ENCODE results near the gene CDH12. TPM values are rescaled to one million over a fixed set of nuclear protein-coding genes. Genes with fewer than 3 reads are reported as not detected.
"Not testable (repeated sequence)": the region's sequence is repeated elsewhere in the genome, so short reads cannot be mapped to it uniquely, and the experiment has no call there.

CDH12 gene
- total RNA-seq = not detected

DNA sequence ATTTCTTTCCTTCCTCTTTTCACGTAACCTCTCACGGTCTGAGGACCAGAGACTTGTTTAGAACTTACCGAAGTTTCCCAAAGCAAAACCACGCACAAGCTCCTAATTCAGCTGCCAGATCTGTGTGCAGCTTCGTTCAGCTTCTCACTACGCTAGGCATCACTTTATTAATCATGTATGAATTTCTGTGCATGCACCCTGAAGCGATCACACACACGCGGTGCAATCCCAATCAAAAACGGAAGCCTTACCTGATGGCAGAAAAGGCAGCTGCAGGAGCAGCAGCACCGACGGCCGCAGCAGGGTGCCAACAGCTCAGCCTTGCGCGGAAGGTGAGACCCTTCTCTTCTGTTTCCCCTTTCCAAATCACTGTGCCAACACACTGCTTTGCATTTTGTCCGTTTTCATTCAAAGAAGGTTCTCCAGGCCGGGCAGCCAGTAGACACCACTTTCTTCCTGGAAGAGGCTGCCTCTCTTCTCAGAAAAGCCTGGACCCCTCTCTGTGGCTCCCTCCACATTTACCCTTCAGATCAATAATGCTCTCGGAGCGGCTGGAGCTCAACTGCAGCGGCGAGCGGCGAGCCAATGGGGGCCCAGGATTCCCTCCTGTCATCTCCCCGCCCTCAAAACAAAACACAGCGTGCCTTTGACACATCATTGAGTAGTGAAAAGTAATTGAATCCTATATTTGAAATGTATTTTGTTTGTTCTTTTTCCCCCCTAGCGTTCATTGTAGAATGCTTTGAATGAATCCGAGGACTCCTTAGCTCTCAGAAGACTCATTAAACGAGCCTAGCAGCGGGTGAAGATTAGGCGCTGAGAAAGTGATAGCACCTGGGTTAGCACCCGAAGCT is at the start of gene CDH12:
TSS of gene CDH12 (minus strand) at position 538 of the 854 bp plus-strand sequence.
- Mint-ChIP-seq H3K4me3 (peak within 1 kb of the TSS; percentile 56), H3K36me3 (no peaks in the 10 kb centered on the region), H3K4me1 (peaks cover 5% of the 10 kb centered on the region), H3K27ac (peak within 1 kb of the TSS; percentile 38), H3K27me3 (peaks cover 5% of the 10 kb centered on the region), H3K9me3 (no peaks in the 10 kb centered on the region)
- POLR2A ChIA-PET = no interaction called here
- ATAC-seq (ENCODE audit: low read depth) (no peak), DNase-seq (no peak)

DNA sequence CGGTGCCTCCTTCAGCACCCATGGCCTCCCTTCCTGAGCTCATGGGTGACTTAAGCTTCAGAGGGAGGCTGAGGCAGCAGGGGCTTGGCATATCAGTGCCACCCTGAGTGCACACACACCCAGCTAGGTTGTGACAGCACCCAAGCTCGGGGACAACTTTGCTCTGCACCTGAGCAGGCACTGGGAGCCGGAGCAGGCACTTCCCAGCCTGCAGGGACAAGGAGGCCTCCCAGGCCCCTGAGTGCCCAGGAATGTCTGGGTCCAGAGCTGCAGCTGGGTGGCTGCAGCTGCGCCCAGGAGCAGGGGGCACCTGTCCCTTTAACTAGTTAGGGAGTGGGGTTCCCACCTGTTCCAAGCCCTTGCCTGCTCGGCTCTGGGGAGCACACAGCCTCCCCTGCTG is 48.7 kb upstream of the CDH12 start:
- Mint-ChIP-seq H3K4me1 (no peaks in the 10 kb centered on the region), H3K27ac (no peak overlapping the region), H3K4me3 (no peak overlapping the region), H3K9me3 (no peaks in the 10 kb centered on the region), H3K36me3 (no peaks in the 10 kb centered on the region), H3K27me3 (no peaks in the 10 kb centered on the region)
- ATAC-seq (ENCODE audit: low read depth) = no peak
- POLR2A ChIA-PET = no interaction called here
- no peak for DNase-seq

DNA sequence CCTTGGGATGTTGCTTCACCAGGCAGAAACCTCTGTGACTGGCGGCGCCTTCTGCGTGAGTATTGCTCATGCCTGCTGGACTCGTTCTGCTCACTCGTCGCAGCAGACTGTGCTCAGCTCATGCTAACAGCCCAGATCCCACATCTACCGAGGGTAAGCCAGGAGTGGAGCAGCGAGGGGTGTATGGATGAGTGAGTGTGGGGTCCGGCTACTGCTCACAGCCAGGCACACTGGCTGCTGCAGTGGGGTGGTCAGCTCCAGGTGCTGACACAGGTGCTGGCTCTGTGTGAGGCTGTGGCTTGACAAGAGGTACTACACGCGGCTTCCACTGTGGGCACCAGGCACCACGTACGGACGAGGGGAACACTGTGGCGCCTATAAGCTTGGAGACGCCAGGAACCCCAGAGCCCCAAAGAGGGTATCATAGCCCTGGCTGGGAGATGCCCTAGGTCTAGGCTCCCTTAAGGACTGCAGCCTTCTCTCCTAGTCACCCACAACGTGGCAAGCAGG is 47.7 kb upstream of the CDH12 start:
- POLR2A ChIA-PET = no interaction called here
- H3K4me1 Mint-ChIP-seq = no peaks in the 10 kb centered on the region
- ATAC-seq (ENCODE audit: low read depth) (no peak), DNase-seq (no peak)
- peaks cover 2% of the 10 kb centered on the region for H3K9me3 Mint-ChIP-seq
- H3K27ac Mint-ChIP-seq = no peak overlapping the region
- no peaks in the 10 kb centered on the region for H3K27me3 Mint-ChIP-seq
- no peaks in the 10 kb centered on the region for H3K36me3 Mint-ChIP-seq
- H3K4me3 Mint-ChIP-seq = no peak overlapping the region

DNA sequence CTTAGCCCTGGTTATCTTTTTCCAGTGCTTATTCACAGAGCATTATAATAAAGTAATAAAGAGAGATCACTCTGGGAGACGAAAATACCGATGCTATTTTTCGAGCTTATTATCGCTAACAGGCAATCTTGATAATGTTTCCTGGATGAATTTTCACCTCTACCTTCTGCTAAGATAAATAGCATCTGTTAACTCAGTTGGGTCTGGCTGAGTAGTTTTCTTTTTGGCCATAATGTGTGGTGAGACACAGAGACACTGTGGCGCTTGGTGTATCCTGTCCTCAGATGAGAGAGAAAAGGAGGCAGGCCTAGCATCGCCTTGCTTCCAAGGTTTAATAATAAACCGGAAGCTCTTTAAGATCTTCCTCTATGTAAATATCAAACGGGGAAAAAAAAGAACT is 46.2 kb upstream of the CDH12 start:
- DNase-seq = no peak
- Mint-ChIP-seq H3K27me3 (no peaks in the 10 kb centered on the region), H3K4me1 (no peaks in the 10 kb centered on the region), H3K4me3 (no peak overlapping the region), H3K9me3 (peaks cover 2% of the 10 kb centered on the region), H3K27ac (no peak overlapping the region), H3K36me3 (no peaks in the 10 kb centered on the region)
- no peak for ATAC-seq (ENCODE audit: low read depth)
- POLR2A ChIA-PET = no interaction called here

DNA sequence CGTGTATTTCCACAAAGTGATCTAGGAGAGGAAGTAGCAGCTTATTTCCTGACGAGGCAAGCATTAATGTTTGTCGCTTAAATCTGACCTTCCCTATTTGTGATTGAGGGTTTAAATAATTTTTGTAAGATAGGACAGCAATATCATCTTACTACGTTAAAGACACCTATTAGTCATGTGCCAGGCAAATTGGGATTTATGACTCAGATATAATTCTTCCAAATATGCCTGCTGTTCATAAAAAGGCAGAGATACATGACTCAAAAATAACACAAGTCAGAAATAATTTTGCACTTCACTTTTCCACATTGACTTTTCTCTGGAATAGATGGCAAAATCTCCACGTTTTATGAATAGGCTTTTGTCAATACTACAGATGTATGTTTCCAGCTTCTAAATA is 43.0 kb upstream of the CDH12 start:
- POLR2A ChIA-PET = no interaction called here

DNA sequence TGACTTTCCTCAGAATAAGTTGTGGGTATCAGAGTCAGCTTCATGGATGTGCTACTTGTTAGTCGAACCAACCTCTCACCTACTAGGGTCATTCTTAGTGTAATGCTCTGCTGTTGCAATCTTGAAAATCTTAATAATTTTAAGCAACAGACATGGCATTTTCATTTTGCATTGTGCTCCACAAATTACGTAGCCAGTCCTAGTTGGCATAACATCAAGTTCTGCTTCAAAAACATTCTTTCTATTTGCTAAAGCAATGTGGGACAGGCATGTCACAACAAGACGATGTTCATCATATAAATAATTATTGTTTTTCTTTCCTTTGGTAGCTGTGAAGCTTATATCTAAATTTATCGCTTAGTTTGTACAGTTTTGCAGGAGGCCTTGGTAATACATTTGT is 39.3 kb upstream of the CDH12 start:
- peaks cover 2% of the 10 kb centered on the region for H3K9me3 Mint-ChIP-seq
- ATAC-seq (ENCODE audit: low read depth) = no peak
- POLR2A ChIA-PET = no interaction called here

More for the DNA sequence above, 43.0 kb upstream of the CDH12 start:
- no peak for ATAC-seq (ENCODE audit: low read depth)
- H3K27me3 Mint-ChIP-seq = no peaks in the 10 kb centered on the region
- H3K9me3 Mint-ChIP-seq = peaks cover 2% of the 10 kb centered on the region
- H3K36me3 Mint-ChIP-seq = no peaks in the 10 kb centered on the region
- DNase-seq = no peak
- no peak overlapping the region for H3K4me3 Mint-ChIP-seq
- H3K27ac Mint-ChIP-seq = no peak overlapping the region
- H3K4me1 Mint-ChIP-seq = no peaks in the 10 kb centered on the region

DNA sequence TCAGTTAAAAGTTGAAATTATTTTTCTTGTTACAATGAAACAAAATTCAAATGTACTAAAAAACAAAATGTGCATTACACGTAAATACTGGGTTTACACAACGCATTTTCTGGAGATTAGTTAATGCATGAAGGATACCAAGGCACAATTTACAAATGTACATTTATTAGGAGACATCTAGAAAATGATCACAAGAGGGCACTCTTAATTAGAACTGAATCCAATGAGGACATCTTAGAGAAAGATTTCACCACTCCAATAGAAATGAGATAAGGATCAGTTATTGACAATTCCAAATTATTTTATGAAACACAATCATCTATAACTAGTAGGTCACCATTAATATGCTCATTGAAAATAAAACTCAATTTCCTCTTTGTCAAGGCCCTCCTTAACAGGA is 36.6 kb upstream of the CDH12 start:
- H3K9me3 Mint-ChIP-seq = no peaks in the 10 kb centered on the region
- ATAC-seq (ENCODE audit: low read depth) (no peak), DNase-seq (no peak)
- no peaks in the 10 kb centered on the region for H3K27me3 Mint-ChIP-seq
- H3K4me1 Mint-ChIP-seq = no peaks in the 10 kb centered on the region
- H3K27ac Mint-ChIP-seq = no peak overlapping the region
- no peak overlapping the region for H3K4me3 Mint-ChIP-seq
- POLR2A ChIA-PET = no interaction called here
- H3K36me3 Mint-ChIP-seq = no peaks in the 10 kb centered on the region

More for the DNA sequence above, 39.3 kb upstream of the CDH12 start:
- Mint-ChIP-seq H3K27ac (no peak overlapping the region), H3K27me3 (no peaks in the 10 kb centered on the region), H3K36me3 (no peaks in the 10 kb centered on the region), H3K4me1 (no peaks in the 10 kb centered on the region), H3K4me3 (no peak overlapping the region)
- DNase-seq = no peak

DNA sequence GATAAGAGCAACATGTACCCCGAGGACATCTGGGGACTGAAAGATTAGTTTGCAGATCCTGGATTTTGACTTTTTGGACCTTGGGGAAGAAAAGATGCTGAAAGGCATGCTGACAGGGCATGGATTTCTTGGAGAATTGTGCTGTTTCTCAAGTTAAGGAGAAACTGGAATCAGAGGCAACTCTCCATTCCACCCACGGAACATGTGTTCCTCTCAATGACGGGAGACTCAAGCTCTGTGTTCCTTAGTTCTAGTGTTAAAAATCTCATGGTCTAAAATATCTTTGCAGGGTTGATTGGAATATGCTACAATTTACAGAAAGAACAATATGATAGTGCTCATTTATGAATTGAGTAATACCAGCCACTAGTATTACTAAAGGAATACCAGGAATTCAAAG is 34.4 kb upstream of the CDH12 start:
- Mint-ChIP-seq H3K4me1 (no peaks in the 10 kb centered on the region), H3K27me3 (no peaks in the 10 kb centered on the region), H3K9me3 (no peaks in the 10 kb centered on the region), H3K27ac (no peak overlapping the region), H3K36me3 (no peaks in the 10 kb centered on the region), H3K4me3 (no peak overlapping the region)
- POLR2A ChIA-PET = no interaction called here
- no peak for DNase-seq
- no peak for ATAC-seq (ENCODE audit: low read depth)

DNA sequence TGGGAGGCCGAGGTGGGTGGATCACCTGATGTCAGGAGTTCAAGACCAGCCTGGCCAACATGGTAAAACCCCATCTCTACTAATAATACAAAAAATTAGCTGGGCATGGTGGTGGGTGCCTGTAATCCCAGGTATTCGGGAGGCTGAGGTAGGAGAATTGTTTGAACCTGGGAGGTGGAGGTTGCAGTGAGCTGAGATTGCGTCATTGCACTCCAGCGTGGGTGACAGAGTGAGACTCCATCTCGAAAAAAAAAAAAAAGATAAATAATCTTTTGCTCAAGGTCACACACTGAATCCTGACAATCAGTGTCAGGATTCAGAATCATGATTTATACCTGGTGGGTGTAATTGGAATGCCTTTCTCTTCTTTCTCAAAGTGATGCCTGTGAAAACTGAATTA is 5.8 kb upstream of the CDH12 start:
- H3K27ac Mint-ChIP-seq; H3K36me3 Mint-ChIP-seq; H3K9me3 Mint-ChIP-seq; H3K27me3 Mint-ChIP-seq; H3K4me1 Mint-ChIP-seq; H3K4me3 Mint-ChIP-seq; DNase-seq; POLR2A ChIA-PET; ATAC-seq (ENCODE audit: low read depth): not testable (repeated sequence)

DNA sequence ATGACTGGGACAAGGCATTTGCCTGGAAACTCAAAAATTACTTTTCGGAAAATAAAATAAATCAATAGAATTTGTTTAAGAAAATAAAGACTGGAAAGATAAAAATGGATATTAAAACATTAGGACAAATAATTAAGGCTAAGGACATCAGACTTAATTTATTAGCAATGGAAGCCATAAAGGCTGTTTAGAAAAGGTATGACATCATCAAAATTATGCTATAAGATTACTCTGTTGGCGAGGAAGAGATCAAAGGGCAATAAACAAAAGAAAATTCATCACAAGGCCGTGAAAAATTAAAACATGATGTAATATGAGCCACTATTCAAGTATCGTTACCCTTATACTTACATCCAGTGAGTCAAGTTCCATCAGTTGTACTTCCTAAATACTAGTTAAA is 2.7 kb upstream of the CDH12 start:
- H3K27ac Mint-ChIP-seq = no peak overlapping the region
- H3K9me3 Mint-ChIP-seq = no peaks in the 10 kb centered on the region
- H3K36me3 Mint-ChIP-seq = no peaks in the 10 kb centered on the region
- POLR2A ChIA-PET = no interaction called here
- no peak overlapping the region for H3K4me3 Mint-ChIP-seq
- peaks cover 5% of the 10 kb centered on the region for H3K27me3 Mint-ChIP-seq
- no peak for ATAC-seq (ENCODE audit: low read depth)
- peaks cover 5% of the 10 kb centered on the region for H3K4me1 Mint-ChIP-seq
- no peak for DNase-seq

DNA sequence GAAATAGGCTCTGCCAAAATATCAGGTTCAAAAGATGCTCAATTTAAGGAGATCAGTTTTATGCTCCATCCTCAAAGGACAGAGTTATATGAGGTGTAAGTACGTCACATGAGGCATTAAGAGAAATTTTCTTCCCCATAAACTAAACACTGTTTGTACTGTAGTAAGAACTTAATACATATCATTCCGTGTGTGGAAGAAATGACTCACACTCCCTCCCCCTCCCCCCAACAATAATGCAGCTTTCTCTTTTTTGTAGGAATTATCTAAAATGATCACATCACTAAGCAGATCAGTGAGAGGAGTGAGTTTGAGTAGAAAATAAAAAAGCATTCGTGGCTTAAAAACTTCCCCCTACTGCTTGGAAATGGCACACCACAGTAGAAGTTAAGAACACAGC is 2.2 kb downstream of the CDH12 start:
- no peak for ATAC-seq (ENCODE audit: low read depth)
- peaks cover 5% of the 10 kb centered on the region for H3K4me1 Mint-ChIP-seq

DNA sequence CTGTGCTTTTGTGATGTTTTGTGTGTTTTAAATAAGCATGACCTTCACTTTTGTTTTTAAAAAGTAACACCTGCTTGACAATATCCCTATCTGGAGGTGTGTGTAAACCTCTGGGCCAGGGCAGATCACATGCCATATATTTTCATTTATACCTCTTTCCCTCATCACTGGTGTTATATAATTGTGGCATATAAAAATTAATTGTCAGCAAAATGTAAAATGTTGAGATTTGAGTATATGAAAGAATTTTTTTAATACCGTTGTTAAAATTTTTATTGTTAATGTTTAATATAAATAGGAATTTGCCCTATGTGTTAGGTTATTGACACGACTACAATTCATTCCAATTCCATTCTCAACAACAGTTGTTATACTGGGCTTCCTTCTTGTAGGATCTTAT is 6.5 kb downstream of the CDH12 start:
- POLR2A ChIA-PET = no interaction called here
- DNase-seq (no peak), ATAC-seq (ENCODE audit: low read depth) (no peak)
- Mint-ChIP-seq H3K27me3 (no peaks in the 10 kb centered on the region), H3K4me3 (no peak overlapping the region), H3K36me3 (no peaks in the 10 kb centered on the region), H3K27ac (no peak overlapping the region), H3K9me3 (no peaks in the 10 kb centered on the region), H3K4me1 (no peaks in the 10 kb centered on the region)

More for the DNA sequence above, 2.2 kb downstream of the CDH12 start:
- Mint-ChIP-seq H3K36me3 (no peaks in the 10 kb centered on the region), H3K27me3 (peaks cover 5% of the 10 kb centered on the region), H3K9me3 (no peaks in the 10 kb centered on the region), H3K27ac (no peak overlapping the region), H3K4me3 (no peak overlapping the region)
- POLR2A ChIA-PET = no interaction called here
- no peak for DNase-seq

DNA sequence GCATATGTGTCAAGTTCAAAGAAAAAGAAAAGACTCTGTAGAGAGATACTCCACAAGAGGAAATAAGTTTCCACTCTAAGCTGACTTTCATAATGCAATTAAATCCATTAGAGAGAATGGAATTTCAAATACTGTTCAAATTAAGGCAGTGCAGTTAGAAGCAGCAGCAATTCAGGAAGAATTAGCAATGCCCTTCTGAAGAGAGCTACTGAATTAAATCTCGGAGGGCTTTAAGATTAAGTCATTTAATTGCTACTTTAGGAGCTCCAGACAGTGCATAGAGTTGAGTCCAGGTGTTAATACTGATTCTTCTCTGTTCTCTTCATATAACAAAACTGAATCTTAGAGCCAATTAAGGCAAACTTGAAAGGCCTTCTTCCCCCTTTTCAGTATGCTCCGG is 8.5 kb downstream of the CDH12 start:
- POLR2A ChIA-PET = no interaction called here
- Mint-ChIP-seq H3K4me1 (no peaks in the 10 kb centered on the region), H3K27me3 (no peaks in the 10 kb centered on the region), H3K9me3 (peaks cover 3% of the 10 kb centered on the region), H3K36me3 (no peaks in the 10 kb centered on the region), H3K4me3 (no peak overlapping the region), H3K27ac (no peak overlapping the region)
- DNase-seq = no peak
- no peak for ATAC-seq (ENCODE audit: low read depth)

DNA sequence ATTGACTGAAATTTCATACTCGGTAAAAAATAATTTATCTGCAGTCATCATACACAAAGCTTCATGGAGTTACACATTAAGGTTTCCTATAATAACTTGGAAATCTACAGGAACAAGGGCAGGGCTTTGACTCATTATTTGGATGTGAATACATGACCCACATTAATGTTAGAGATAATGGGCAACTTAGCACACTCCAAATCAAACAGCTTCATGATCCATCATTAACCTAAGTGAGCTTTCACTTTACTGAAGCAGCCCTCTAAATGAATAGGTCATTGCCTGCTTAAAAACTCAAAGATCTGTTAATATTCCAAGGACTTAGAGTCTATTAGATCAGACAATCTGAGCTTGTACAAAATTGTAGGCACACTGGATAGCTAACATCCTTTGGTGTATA is 9.0 kb downstream of the CDH12 start:
- H3K4me3 Mint-ChIP-seq = no peak overlapping the region
- H3K27ac Mint-ChIP-seq = no peak overlapping the region
- POLR2A ChIA-PET = no interaction called here
- ATAC-seq (ENCODE audit: low read depth) (no peak), DNase-seq (no peak)
- H3K36me3 Mint-ChIP-seq = no peaks in the 10 kb centered on the region
- no peaks in the 10 kb centered on the region for H3K27me3 Mint-ChIP-seq
- no peaks in the 10 kb centered on the region for H3K4me1 Mint-ChIP-seq
- H3K9me3 Mint-ChIP-seq = peaks cover 3% of the 10 kb centered on the region
